Superior temporal gyrus (tissue), 1 donor: ENCODE data around the gene CHRNG.
"Not testable (repeated sequence)": the region's sequence is repeated elsewhere in the genome, so short reads cannot be mapped to it uniquely, and the experiment has no call there.

Experiments
- DNase-seq: peaks from one replicate; pipeline ENCODE4 v3.0.0-alpha.2; 2016; ENCODE audit errors: extremely low spot score

Gene CHRNG

GRCh38 chr2:232527905-232528470 is 11.5 kb upstream of the CHRNG start:
- DNase-seq = no peak

- no peak for DNase-seq
Observed at GRCh38 chr2:232528746-232529460, 10.6 kb upstream of the CHRNG start.

- no peak for DNase-seq
Observed at GRCh38 chr2:232529806-232530547, 9.5 kb upstream of the CHRNG start.

GRCh38 chr2:232530626-232531260 is 8.7 kb upstream of the CHRNG start:
- DNase-seq = no peak

- DNase-seq = no peak
Observed at GRCh38 chr2:232532419-232532818, 7.1 kb upstream of the CHRNG start.

- DNase-seq = not testable (repeated sequence)
Observed at GRCh38 chr2:232532821-232533220, 6.7 kb upstream of the CHRNG start.

- no peak for DNase-seq
Observed at GRCh38 chr2:232533944-232534710, 5.4 kb upstream of the CHRNG start.

- DNase-seq = no peak
Observed at GRCh38 chr2:232534940-232535651, 4.4 kb upstream of the CHRNG start.

GRCh38 chr2:232535761-232536530 is 3.5 kb upstream of the CHRNG start:
- no peak for DNase-seq

- no peak for DNase-seq
Observed at GRCh38 chr2:232537079-232537478, 2.4 kb upstream of the CHRNG start.

- no peak for DNase-seq
Observed at GRCh38 chr2:232537499-232537898, 2.0 kb upstream of the CHRNG start.

- no peak for DNase-seq
Observed at GRCh38 chr2:232538671-232539070, 821 bp upstream of the CHRNG start.

- DNase-seq = no peak
Observed at GRCh38 chr2:232540441-232541041, 1.0 kb downstream of the CHRNG start.

- DNase-seq = no peak
Observed at GRCh38 chr2:232541195-232541960, 1.9 kb downstream of the CHRNG start.

GRCh38 chr2:232541961-232542714 is 2.6 kb downstream of the CHRNG start:
- DNase-seq = no peak

- DNase-seq = no peak
Observed at GRCh38 chr2:232542715-232543467, 3.4 kb downstream of the CHRNG start.

- DNase-seq = no peak
Observed at GRCh38 chr2:232543491-232543890, 4.0 kb downstream of the CHRNG start.
